ENCODE data around the gene GSDMA. TPM values are rescaled to one million over a fixed set of nuclear protein-coding genes. Genes with fewer than 3 reads are reported as not detected.

The GSDMA gene
- total and polyA plus RNA-seq, 9 of the 15 experiments (the other 6 are each of a cell fraction or from before 2014, with no cell fraction given) = 0.04 to 0.13 (median 0.07) TPM; not detected in 2

GRCh38 chr17:39953471-39953888 lies 9.3 kb upstream of the GSDMA start (continued):
- TF ChIP-seq PYGO2 (tag; IDR thresholded peaks at IDR 0.05) (no peak), SMARCB1 (IDR thresholded peaks at IDR 0.05; ENCODE audit: insufficient read length, low read depth) (no peak), SP1 (CRISPR knock-in tag; IDR thresholded peaks at IDR 0.05) (0 out of 2 replicates have a peak, but pooled peaks have one; percentile 56), LARP7 (IDR thresholded peaks at IDR 0.05) (no peak), BDP1 (IDR thresholded peaks at IDR 0.05; ENCODE audit: insufficient read depth, insufficient read length) (no peak), TEAD2 (tag; IDR thresholded peaks at IDR 0.05) (no peak), TRIM28 (IDR thresholded peaks at IDR 0.05) (no peak), TFAM (CRISPR knock-in tag; conservative IDR thresholded peaks at IDR 0.05) (no peak), TFAP4 (CRISPR knock-in tag; IDR thresholded peaks at IDR 0.05; ENCODE audit: borderline replicate concordance) (0 out of 2 replicates have a peak, but pooled peaks have one; percentile 19), ZNF695 (CRISPR knock-in tag; IDR thresholded peaks at IDR 0.05) (no peak), XRCC3 (IDR thresholded peaks at IDR 0.05) (no peak), JUN (IDR thresholded peaks at IDR 0.05; ENCODE audit: borderline replicate concordance, low read depth, low read length) (no peak), JUN (CRISPR knock-in tag; IDR thresholded peaks at IDR 0.05; ENCODE audit: borderline replicate concordance) (no peak), TSHZ1 (CRISPR knock-in tag; IDR thresholded peaks at IDR 0.05) (no peak), HINFP (tag; conservative IDR thresholded peaks at IDR 0.05; ENCODE audit: low read depth) (no peak), ZBTB26 (CRISPR knock-in tag; IDR thresholded peaks at IDR 0.05) (no peak), SIN3A (IDR thresholded peaks at IDR 0.05; ENCODE audit: borderline replicate concordance in 2 of 2, control insufficient read depth in 1 of 2, low read depth in 2 of 2, low read length in 2 of 2) (no peak), SMAD2 (IDR thresholded peaks at IDR 0.05; ENCODE audit: low read depth, low read length) (no peak), ZNF644 (tag; IDR thresholded peaks at IDR 0.05; ENCODE audit: low read depth) (no peak)
- TF ChIP-seq, protein P1, sequence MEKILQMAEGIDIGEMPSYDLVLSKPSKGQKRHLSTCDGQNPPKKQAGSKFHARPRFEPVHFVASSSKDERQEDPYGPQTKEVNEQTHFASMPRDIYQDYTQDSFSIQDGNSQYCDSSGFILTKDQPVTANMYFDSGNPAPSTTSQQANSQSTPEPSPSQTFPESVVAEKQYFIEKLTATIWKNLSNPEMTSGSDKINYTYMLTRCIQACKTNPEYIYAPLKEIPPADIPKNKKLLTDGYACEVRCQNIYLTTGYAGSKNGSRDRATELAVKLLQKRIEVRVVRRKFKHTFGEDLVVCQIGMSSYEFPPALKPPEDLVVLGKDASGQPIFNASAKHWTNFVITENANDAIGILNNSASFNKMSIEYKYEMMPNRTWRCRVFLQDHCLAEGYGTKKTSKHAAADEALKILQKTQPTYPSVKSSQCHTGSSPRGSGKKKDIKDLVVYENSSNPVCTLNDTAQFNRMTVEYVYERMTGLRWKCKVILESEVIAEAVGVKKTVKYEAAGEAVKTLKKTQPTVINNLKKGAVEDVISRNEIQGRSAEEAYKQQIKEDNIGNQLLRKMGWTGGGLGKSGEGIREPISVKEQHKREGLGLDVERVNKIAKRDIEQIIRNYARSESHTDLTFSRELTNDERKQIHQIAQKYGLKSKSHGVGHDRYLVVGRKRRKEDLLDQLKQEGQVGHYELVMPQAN (IDR thresholded peaks at IDR 0.05; ENCODE audit: borderline replicate concordance) = no peak

Measured in K562 (cell line).